Breast epithelium (tissue), 4 donors: Measurements from ENCODE around the gene SMIM17. TPM values are rescaled to one million over a fixed set of nuclear protein-coding genes. Genes with fewer than 3 reads are reported as not detected.

Experiments
- DNase-seq, 2 donors: peaks; one replicate each; pipeline ENCODE4 v3.0.0-alpha.2; 2019; ENCODE audit warnings: low spot score in 2 of 2
- H3K27ac ChIP-seq, 2 donors: fragments of 200-600 bp; sonication (generic) in 1 of 2; one replicate each; pipeline ENCODE4 v1.5.1; 2016 to 2019; ENCODE audit warnings: mild to moderate bottlenecking in 1 of 2
- H3K27me3 ChIP-seq, 2 donors: fragments of 200-600 bp; sonication (generic) in 1 of 2; one replicate each; pipeline versions ENCODE4 v1.5.1 to v1.6.0; 2017 to 2019; ENCODE audit warnings: control low read depth in 1 of 2, mild to moderate bottlenecking in 1 of 2
- H3K36me3 ChIP-seq: fragments of 200-600 bp; one replicate; pipeline ENCODE4 v1.5.1; 2019
- H3K4me1 ChIP-seq, 2 donors: fragments of 200-600 bp; sonication (generic); one replicate each; pipeline ENCODE4 v1.5.1; 2016 to 2019; ENCODE audit warnings: control low read depth in 1 of 2
- H3K4me3 ChIP-seq, 3 donors: fragments of 200-600 bp; sonication (generic); 1 replicate in 2 of 3; 2 replicates in 1 of 3; pipeline ENCODE4 v1.5.1; 2016 to 2019; ENCODE audit warnings: mild to moderate bottlenecking in 3 of 3, moderate library complexity in 2 of 3
- H3K9me3 ChIP-seq, 2 donors: fragments of 200-600 bp; sonication (generic) in 1 of 2; one replicate each; pipeline ENCODE4 v1.5.1; 2016 to 2019; ENCODE audit warnings: control low read depth in 1 of 2
- CTCF ChIP-seq, 3 donors: fragments of 450-650 bp; IDR thresholded peaks; one replicate each; pipeline ENCODE4 v1.5.1; 2016 to 2017; ENCODE audit warnings: antibody characterized with exemption in 3 of 3, mild to moderate bottlenecking in 3 of 3, moderate library complexity in 3 of 3
- POLR2A ChIP-seq: fragments of 450-650 bp; IDR thresholded peaks from one replicate; pipeline ENCODE4 v1.6.1; 2016; ENCODE audit warnings: antibody characterized with exemption, mild to moderate bottlenecking, moderate library complexity
- POLR2AphosphoS5 ChIP-seq, 3 donors: sonication (generic); formaldehyde crosslinking; IDR thresholded peaks; one replicate each; pipeline ENCODE4 v1.6.1; 2017; ENCODE audit warnings: antibody characterized with exemption in 3 of 3
- intact Hi-C: fragments of 100-400 bp; cut with DNase I; formaldehyde crosslinking; loops from one replicate; pipeline ENCODE4 v1.15.1; 2023; ENCODE audit warnings: low total_unique reads
- total RNA-seq, 3 donors: library from RNA; depleted of rRNA; stranded (reverse); fragments of >200 nt; gene quantifications; one replicate each; pipeline ENCODE4 v1.1.0, GENCODE V29; 2016

Gene SMIM17
- total RNA-seq, 3 donors from 2014 or later, result 0.33 TPM; not detected in 2

GRCh38 chr19:56623006-56623405 lies 20.0 kb upstream of the SMIM17 start:
- TF ChIP-seq CTCF (IDR thresholded peaks at IDR 0.05) (no peak), POLR2AphosphoS5 (IDR thresholded peaks at IDR 0.05) (no peak), POLR2A (no peak)
- Histone ChIP-seq H3K27ac (no peak overlapping the region), H3K4me3 (no peak overlapping the region), H3K27me3 (no peaks in the 10 kb centered on the region), H3K4me1 (no peaks in the 10 kb centered on the region), H3K9me3 (peaks cover 27 to 99% of the 10 kb centered on the region in 2 donors), H3K36me3 (peaks cover 6% of the 10 kb centered on the region)
- intact Hi-C loops, result no loop called here
- no peak for DNase-seq

- Histone ChIP-seq H3K4me1 (no peaks in the 10 kb centered on the region), H3K9me3 (peaks cover 32 to 94% of the 10 kb centered on the region in 2 donors), H3K27me3 (no peaks in the 10 kb centered on the region), H3K27ac (no peak overlapping the region), H3K4me3 (no peak overlapping the region), H3K36me3 (peaks cover 6% of the 10 kb centered on the region)
- TF ChIP-seq CTCF (IDR thresholded peaks at IDR 0.05) (no peak), POLR2AphosphoS5 (IDR thresholded peaks at IDR 0.05) (no peak), POLR2A (no peak)
- intact Hi-C loops, result no loop called here
- DNase-seq, result no peak
Measured at GRCh38 chr19:56625708-56626107, 17.3 kb upstream of the SMIM17 start.

- no peak for TF ChIP-seq POLR2A
- TF ChIP-seq POLR2AphosphoS5 (IDR thresholded peaks at IDR 0.05), result no peak
- TF ChIP-seq CTCF (IDR thresholded peaks at IDR 0.05), result no peak
- Histone ChIP-seq H3K9me3 (peaks cover 48 to 58% of the 10 kb centered on the region in 2 donors), H3K27me3 (no peaks in the 10 kb centered on the region), H3K4me1 (no peaks in the 10 kb centered on the region), H3K4me3 (no peak overlapping the region), H3K36me3 (no peaks in the 10 kb centered on the region), H3K27ac (no peak overlapping the region)
- intact Hi-C loops, result loop anchor here (5.0 kb wide), 1 partner anchor 286 kb away; no protein-coding TSS in a partner anchor
- no peak for DNase-seq
Measured at GRCh38 chr19:56633021-56633420, 9.9 kb upstream of the SMIM17 start.

- peaks cover 10 to 33% of the 10 kb centered on the region in 2 donors for H3K9me3 ChIP-seq
- no peak overlapping the region for H3K27ac ChIP-seq
- TF ChIP-seq POLR2AphosphoS5 (IDR thresholded peaks at IDR 0.05) (peak in 1 of 3 donors; percentile 40), CTCF (IDR thresholded peaks at IDR 0.05) (no peak), POLR2A (no peak)
- H3K4me1 ChIP-seq, result no peaks in the 10 kb centered on the region
- DNase-seq, result peak; percentile 31 to 76
- peaks cover 0 to 10% of the 10 kb centered on the region in 2 donors for H3K27me3 ChIP-seq
- intact Hi-C loops, result no loop called here
- H3K36me3 ChIP-seq, result no peaks in the 10 kb centered on the region
- no peak overlapping the region for H3K4me3 ChIP-seq
Measured at GRCh38 chr19:56637976-56638555, 4.9 kb upstream of the SMIM17 start.

- Histone ChIP-seq H3K4me3 (no peak overlapping the region), H3K4me1 (no peaks in the 10 kb centered on the region), H3K27ac (no peak overlapping the region), H3K36me3 (no peaks in the 10 kb centered on the region), H3K27me3 (peaks cover 0 to 18% of the 10 kb centered on the region in 2 donors), H3K9me3 (peaks cover 0 to 32% of the 10 kb centered on the region in 2 donors)
- DNase-seq, result no peak
- TF ChIP-seq POLR2AphosphoS5 (IDR thresholded peaks at IDR 0.05) (no peak), POLR2A (no peak), CTCF (IDR thresholded peaks at IDR 0.05) (no peak)
- intact Hi-C loops, result no loop called here
Measured at GRCh38 chr19:56639217-56639616, 3.7 kb upstream of the SMIM17 start.
